ENCODE results near the gene SMAD3. TPM values are rescaled to one million over a fixed set of nuclear protein-coding genes. Genes with fewer than 3 reads are reported as not detected.

SMAD3 gene
- total RNA-seq, 3 donors from 2014 or later, result 22.5 to 44.6 (median 33.4) TPM

DNA sequence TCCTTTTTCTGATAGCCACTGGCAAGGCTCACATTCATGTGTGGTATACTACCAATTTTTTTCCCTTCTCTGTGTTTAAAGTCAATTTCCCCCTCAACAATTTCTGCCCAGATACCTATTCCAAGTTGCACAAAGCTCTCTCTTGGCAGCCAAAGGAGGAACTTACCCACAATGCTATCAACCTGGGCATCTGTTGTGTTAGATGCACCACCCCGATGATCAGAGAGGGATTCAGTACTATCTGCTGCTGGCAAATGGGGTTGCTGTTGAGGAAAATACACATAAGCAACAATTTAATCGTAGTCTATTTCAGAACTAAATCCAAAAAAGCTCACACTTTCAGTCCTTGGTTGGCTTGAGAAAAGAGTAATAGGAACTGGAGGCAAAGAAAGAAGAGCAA lies 143.0 kb downstream of the SMAD3 start:
- H3K27me3 ChIP-seq, result no peaks in the 10 kb centered on the region
- no peaks in the 10 kb centered on the region for H3K4me1 ChIP-seq
- no peak overlapping the region for H3K4me3 ChIP-seq
- H3K9me3 ChIP-seq, result no peaks in the 10 kb centered on the region
- no peak overlapping the region for H3K27ac ChIP-seq
- intact Hi-C loops (cut with DNase I; ENCODE audit: low total_unique reads), result no loop called here
- TF ChIP-seq, protein P1, sequence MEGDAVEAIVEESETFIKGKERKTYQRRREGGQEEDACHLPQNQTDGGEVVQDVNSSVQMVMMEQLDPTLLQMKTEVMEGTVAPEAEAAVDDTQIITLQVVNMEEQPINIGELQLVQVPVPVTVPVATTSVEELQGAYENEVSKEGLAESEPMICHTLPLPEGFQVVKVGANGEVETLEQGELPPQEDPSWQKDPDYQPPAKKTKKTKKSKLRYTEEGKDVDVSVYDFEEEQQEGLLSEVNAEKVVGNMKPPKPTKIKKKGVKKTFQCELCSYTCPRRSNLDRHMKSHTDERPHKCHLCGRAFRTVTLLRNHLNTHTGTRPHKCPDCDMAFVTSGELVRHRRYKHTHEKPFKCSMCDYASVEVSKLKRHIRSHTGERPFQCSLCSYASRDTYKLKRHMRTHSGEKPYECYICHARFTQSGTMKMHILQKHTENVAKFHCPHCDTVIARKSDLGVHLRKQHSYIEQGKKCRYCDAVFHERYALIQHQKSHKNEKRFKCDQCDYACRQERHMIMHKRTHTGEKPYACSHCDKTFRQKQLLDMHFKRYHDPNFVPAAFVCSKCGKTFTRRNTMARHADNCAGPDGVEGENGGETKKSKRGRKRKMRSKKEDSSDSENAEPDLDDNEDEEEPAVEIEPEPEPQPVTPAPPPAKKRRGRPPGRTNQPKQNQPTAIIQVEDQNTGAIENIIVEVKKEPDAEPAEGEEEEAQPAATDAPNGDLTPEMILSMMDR (IDR thresholded peaks at IDR 0.05), result no peak
- no peak for TF ChIP-seq POLR2A (IDR thresholded peaks at IDR 0.05)
- no peak for DNase-seq (ENCODE audit: low spot score in 2 of 2)
- H3K36me3 ChIP-seq, result peaks cover 3% of the 10 kb centered on the region

DNA sequence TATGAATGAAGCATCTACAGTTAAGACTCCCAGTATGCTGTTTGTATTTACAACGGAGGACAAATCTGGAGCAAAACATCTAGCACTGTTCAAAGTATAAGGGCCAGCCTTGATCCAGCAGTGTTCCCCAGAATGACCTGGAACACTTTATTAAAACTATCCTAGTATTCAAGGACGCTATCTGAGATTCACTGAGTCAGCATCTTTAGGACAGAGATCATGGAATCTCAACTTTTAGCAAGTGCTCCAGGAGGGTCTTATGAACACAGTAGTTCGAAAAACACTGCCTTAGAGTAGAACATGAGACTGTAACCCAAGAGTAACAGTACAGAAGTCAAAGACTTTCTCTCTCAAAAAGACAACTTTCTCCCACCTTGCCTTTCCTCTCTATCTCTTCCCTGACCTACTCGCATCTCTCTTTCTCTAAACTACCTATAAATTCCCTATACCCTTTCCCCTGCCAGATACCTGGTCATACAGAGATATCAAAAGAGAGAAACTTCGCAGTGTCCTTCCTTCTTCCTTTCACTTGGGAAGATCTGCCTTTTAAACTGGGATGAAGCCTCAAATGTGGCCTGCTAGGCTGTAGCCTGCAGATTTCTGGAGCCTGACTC lies 145.3 kb downstream of the SMAD3 start:
- Histone ChIP-seq H3K4me3 (no peak overlapping the region), H3K27me3 (no peaks in the 10 kb centered on the region), H3K27ac (no peak overlapping the region), H3K36me3 (peaks cover 3% of the 10 kb centered on the region), H3K9me3 (no peaks in the 10 kb centered on the region), H3K4me1 (no peaks in the 10 kb centered on the region)
- intact Hi-C loops (cut with DNase I; ENCODE audit: low total_unique reads), result no loop called here
- no peak for DNase-seq (ENCODE audit: low spot score in 2 of 2)
- TF ChIP-seq POLR2AphosphoS5 (IDR thresholded peaks at IDR 0.05), result no peak

GRCh38 chr15:67212684-67213367 lies 147.4 kb downstream of the SMAD3 start:
- no peaks in the 10 kb centered on the region for H3K4me1 ChIP-seq
- DNase-seq (ENCODE audit: low spot score in 2 of 2), result no peak
- TF ChIP-seq POLR2A (IDR thresholded peaks at IDR 0.05) (no peak), POLR2AphosphoS5 (IDR thresholded peaks at IDR 0.05) (no peak)
- TF ChIP-seq, protein P1 (IDR thresholded peaks at IDR 0.05), result no peak
- H3K36me3 ChIP-seq, result peaks cover 2% of the 10 kb centered on the region
- H3K27me3 ChIP-seq, result no peaks in the 10 kb centered on the region
- no peak overlapping the region for H3K4me3 ChIP-seq
- intact Hi-C loops (cut with DNase I; ENCODE audit: low total_unique reads), result no loop called here
- no peaks in the 10 kb centered on the region for H3K9me3 ChIP-seq
- no peak overlapping the region for H3K27ac ChIP-seq

DNA sequence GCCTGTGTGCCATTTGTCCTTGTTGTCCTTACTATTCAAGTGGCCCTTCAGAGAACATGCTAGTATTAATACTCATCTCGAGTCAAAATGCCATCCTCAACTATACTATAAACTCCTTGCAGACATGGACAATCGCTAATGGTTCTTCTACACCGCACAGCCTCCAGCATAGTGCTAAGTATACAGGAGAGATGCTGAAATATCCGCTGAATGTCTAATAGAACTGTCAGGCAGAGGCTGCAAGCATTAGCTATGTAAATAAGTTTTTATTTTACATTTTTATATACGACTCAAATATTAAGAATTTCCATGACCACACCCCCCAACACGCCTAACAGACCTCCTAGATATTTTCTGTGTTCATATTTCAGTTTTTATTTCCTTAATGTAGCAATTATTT lies 149.7 kb downstream of the SMAD3 start:
- Histone ChIP-seq H3K27ac (no peak overlapping the region), H3K36me3 (no peaks in the 10 kb centered on the region), H3K9me3 (no peaks in the 10 kb centered on the region), H3K27me3 (no peaks in the 10 kb centered on the region), H3K4me1 (no peaks in the 10 kb centered on the region), H3K4me3 (no peak overlapping the region)
- intact Hi-C loops (cut with DNase I; ENCODE audit: low total_unique reads), result no loop called here
- DNase-seq (ENCODE audit: low spot score in 2 of 2), result no peak
- no peak for TF ChIP-seq POLR2AphosphoS5 (IDR thresholded peaks at IDR 0.05)
- TF ChIP-seq, protein P1 (IDR thresholded peaks at IDR 0.05), result no peak
- no peak for TF ChIP-seq POLR2A (IDR thresholded peaks at IDR 0.05)

- H3K4me3 ChIP-seq, result no peak overlapping the region
- intact Hi-C loops (cut with DNase I; ENCODE audit: low total_unique reads), result no loop called here
These were observed 151.5 kb downstream of the SMAD3 start for GRCh38 chr15:67216859-67217258.

More at GRCh38 chr15:67216859-67217258, 151.5 kb downstream of the SMAD3 start:
- no peak for TF ChIP-seq POLR2A (IDR thresholded peaks at IDR 0.05)
- TF ChIP-seq, protein P1 (IDR thresholded peaks at IDR 0.05), result no peak
- no peak for TF ChIP-seq POLR2AphosphoS5 (IDR thresholded peaks at IDR 0.05)
- Histone ChIP-seq H3K4me1 (no peaks in the 10 kb centered on the region), H3K9me3 (no peaks in the 10 kb centered on the region), H3K36me3 (no peaks in the 10 kb centered on the region), H3K27ac (no peak overlapping the region), H3K27me3 (no peaks in the 10 kb centered on the region)
- DNase-seq (ENCODE audit: low spot score in 2 of 2), result no peak
